ENCODE measurements around the gene ZFAND2B.

DNA sequence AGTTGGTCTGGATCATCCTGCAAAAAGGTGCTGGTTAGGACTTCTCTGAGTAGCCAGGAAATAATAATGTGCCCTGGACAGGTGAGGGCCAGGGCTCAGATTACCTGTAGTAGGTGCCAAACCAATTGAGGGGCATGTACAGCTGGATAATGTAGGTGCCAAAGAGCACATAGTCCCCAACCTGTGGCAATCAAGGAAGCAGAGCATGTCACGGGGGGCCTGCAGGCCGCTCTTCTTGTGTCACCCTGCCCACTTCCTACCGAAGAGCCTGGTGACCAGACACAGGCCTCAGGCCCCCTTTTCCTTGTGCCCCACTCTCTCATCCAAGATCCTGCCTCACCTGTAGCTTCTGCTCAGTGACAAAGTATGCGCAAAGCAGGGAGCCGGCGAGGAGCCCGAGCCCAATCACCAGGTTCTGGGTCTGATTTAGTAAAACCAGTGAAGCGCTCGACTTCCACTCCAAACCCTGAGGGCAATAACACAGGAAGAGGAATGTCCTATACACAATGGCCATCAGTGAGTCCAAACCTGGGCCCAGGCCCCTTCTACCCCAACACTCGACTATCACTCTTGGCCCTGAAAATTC is 7.0 kb downstream of the ZFAND2B start:
- TF ChIP-seq, protein P1, sequence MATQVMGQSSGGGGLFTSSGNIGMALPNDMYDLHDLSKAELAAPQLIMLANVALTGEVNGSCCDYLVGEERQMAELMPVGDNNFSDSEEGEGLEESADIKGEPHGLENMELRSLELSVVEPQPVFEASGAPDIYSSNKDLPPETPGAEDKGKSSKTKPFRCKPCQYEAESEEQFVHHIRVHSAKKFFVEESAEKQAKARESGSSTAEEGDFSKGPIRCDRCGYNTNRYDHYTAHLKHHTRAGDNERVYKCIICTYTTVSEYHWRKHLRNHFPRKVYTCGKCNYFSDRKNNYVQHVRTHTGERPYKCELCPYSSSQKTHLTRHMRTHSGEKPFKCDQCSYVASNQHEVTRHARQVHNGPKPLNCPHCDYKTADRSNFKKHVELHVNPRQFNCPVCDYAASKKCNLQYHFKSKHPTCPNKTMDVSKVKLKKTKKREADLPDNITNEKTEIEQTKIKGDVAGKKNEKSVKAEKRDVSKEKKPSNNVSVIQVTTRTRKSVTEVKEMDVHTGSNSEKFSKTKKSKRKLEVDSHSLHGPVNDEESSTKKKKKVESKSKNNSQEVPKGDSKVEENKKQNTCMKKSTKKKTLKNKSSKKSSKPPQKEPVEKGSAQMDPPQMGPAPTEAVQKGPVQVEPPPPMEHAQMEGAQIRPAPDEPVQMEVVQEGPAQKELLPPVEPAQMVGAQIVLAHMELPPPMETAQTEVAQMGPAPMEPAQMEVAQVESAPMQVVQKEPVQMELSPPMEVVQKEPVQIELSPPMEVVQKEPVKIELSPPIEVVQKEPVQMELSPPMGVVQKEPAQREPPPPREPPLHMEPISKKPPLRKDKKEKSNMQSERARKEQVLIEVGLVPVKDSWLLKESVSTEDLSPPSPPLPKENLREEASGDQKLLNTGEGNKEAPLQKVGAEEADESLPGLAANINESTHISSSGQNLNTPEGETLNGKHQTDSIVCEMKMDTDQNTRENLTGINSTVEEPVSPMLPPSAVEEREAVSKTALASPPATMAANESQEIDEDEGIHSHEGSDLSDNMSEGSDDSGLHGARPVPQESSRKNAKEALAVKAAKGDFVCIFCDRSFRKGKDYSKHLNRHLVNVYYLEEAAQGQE (IDR thresholded peaks at IDR 0.05; ENCODE audit: insufficient read depth in 1 of 2, low read depth in 2 of 2, low read length in 2 of 2) = no peak
- TF ChIP-seq TAF1 (IDR thresholded peaks at IDR 0.05; ENCODE audit: borderline replicate concordance, insufficient read depth, low read length) = no peak
- no peak for TF ChIP-seq POLR2AphosphoS5 (IDR thresholded peaks at IDR 0.05; ENCODE audit: low read depth, low read length)
- no peak for TF ChIP-seq SIN3A (IDR thresholded peaks at IDR 0.05; ENCODE audit: borderline replicate concordance, insufficient read depth, low read length)
